Keratinocyte (primary cell): ENCODE data around the gene CRISPLD2. TPM values are rescaled to one million over a fixed set of nuclear protein-coding genes. Genes with fewer than 3 reads are reported as not detected.

ENCODE experiments used
- DNase-seq: peaks from one replicate; pipeline ENCODE4 v3.0.0-alpha.2; 2011; ENCODE audit warnings: low read depth, missing footprints, low spot score
- FAIRE-seq: peaks from 2 replicates; lab custom pipeline; 2011; peaks lifted over from hg19 to GRCh38; lab: Jason Lieb, UNC
- H2AFZ ChIP-seq: 2 replicates; pipeline ENCODE4 v1.6.0; 2012; ENCODE audit warnings: low read length, control low read depth, inconsistent platforms; ENCODE audit not compliant: control insufficient read depth
- H3K27ac ChIP-seq: 2 replicates; pipeline ENCODE4 v1.5.1; 2011; ENCODE audit warnings: low read length; ENCODE audit not compliant: control insufficient read depth, insufficient read depth
- H3K27me3 ChIP-seq: 3 replicates; pipeline ENCODE4 v1.6.0; 2011; ENCODE audit warnings: low read length; ENCODE audit not compliant: control insufficient read depth, insufficient read depth; ENCODE audit errors: extremely low read depth
- H3K36me3 ChIP-seq, 2 experiments: 2 replicates in 1 of 2; 3 replicates in 1 of 2; pipeline ENCODE4 v1.5.1; 2011; ENCODE audit warnings: low read length in 2 of 2, mild to moderate bottlenecking in 1 of 2; ENCODE audit not compliant: control insufficient read depth in 2 of 2, insufficient read depth in 2 of 2; ENCODE audit errors: extremely low read depth in 1 of 2
- H3K4me1 ChIP-seq: 3 replicates; pipeline ENCODE4 v1.5.1; 2011; ENCODE audit warnings: low read length; ENCODE audit not compliant: control insufficient read depth, insufficient read depth; ENCODE audit errors: extremely low read depth
- H3K4me2 ChIP-seq: 3 replicates; pipeline ENCODE4 v1.6.0; 2011; ENCODE audit warnings: low read depth, low read length; ENCODE audit not compliant: control insufficient read depth, insufficient read depth; ENCODE audit errors: extremely low read depth
- H3K4me3 ChIP-seq, 3 experiments: fragments of 200-600 bp in 1 of 3; sonication (generic) in 1 of 3; 2 replicates in 2 of 3; 3 replicates in 1 of 3; pipeline ENCODE4 v1.5.1; 2011 to 2016; ENCODE audit warnings: low read length in 3 of 3, mild to moderate bottlenecking in 3 of 3, control low read depth in 2 of 3, inconsistent platforms in 1 of 3, low read depth in 1 of 3, mixed read lengths in 1 of 3, mixed run types in 1 of 3, moderate library complexity in 1 of 3; ENCODE audit not compliant: control insufficient read depth in 2 of 3, insufficient read depth in 2 of 3; ENCODE audit errors: extremely low read depth in 1 of 3
- H3K79me2 ChIP-seq: 2 replicates; pipeline ENCODE4 v1.6.0; 2012; ENCODE audit warnings: low read length; ENCODE audit not compliant: control insufficient read depth, insufficient read depth
- H3K9ac ChIP-seq: 3 replicates; pipeline ENCODE4 v1.6.0; 2011; ENCODE audit warnings: low read length; ENCODE audit not compliant: control insufficient read depth, insufficient read depth; ENCODE audit errors: extremely low read depth
- H3K9me1 ChIP-seq: 3 replicates; pipeline ENCODE4 v1.6.0; 2011; ENCODE audit warnings: low read length; ENCODE audit not compliant: control insufficient read depth, insufficient read depth; ENCODE audit errors: extremely low read depth
- H3K9me3 ChIP-seq: 2 replicates; pipeline ENCODE4 v1.5.1; 2012; ENCODE audit warnings: low read depth, low read length; ENCODE audit not compliant: control insufficient read depth
- H4K20me1 ChIP-seq: 3 replicates; pipeline ENCODE4 v1.6.0; 2011; ENCODE audit warnings: low read length; ENCODE audit not compliant: control insufficient read depth, insufficient read depth; ENCODE audit errors: extremely low read depth
- EZH2 ChIP-seq: IDR thresholded peaks from one replicate; pipeline ENCODE4 v1.6.1; 2012; ENCODE audit warnings: inconsistent platforms, mild to moderate bottlenecking, low read length, moderate library complexity
- dilution Hi-C: fragments of 300-500 bp; cut with MboI; formaldehyde crosslinking; loops from one replicate; pipeline ENCODE4 v1.7.0; 2020; ENCODE audit warnings: low sequenced_read_pairs; ENCODE audit not compliant: extremely low pct_ligation_motif_present
- polyA plus RNA-seq, 5 experiments: library from polyadenylated mRNA; depleted of rRNA in 3 of 5; stranded (reverse) in 3 of 5; stranded (forward) in 1 of 5; unstranded in 1 of 5; fragments of >200 nt; gene quantifications; 1 replicate in 1 of 5; 2 replicates in 3 of 5; 3 replicates in 1 of 5; pipeline versions ENCODE4 v1.2.1 to v1.2.3, GENCODE V29; 2011 to 2012; ENCODE audit warnings: missing spikeins in 2 of 5, low read depth in 1 of 5, low replicate concordance in 1 of 5
- TF ChIP-seq, protein P1 (sequence below), 3 experiments: IDR thresholded peaks in 1 of 3; conservative IDR thresholded peaks in 1 of 3; optimal IDR thresholded peaks in 1 of 3; 2 replicates in 2 of 3; 3 replicates in 1 of 3; pipeline versions ENCODE3 to v1.5.1; 2011; ENCODE audit warnings: low read length in 3 of 3, mild to moderate bottlenecking in 3 of 3, moderate library complexity in 2 of 3, control low read depth in 1 of 3, inconsistent platforms in 1 of 3; ENCODE audit not compliant: insufficient read depth in 2 of 3; ENCODE audit errors: extremely low read depth in 1 of 3

CRISPLD2 gene
- polyA plus RNA-seq, 1 donor (not counting 4 experiments of a cell fraction or from before 2014, with no cell fraction given) = 1.2 TPM

GRCh38 chr16:84841787-84842300 lies 22.1 kb downstream of the CRISPLD2 start:
- peak overlapping the region in 2 of 3 experiments; percentile 35 to 59 for H3K4me3 ChIP-seq
- DNase-seq (no peak), FAIRE-seq (peak; percentile 67)
- dilution Hi-C loops = no loop called here
- no peak overlapping the region for H3K27ac ChIP-seq
- H3K36me3 ChIP-seq = no peaks in the 10 kb centered on the region
- H3K4me1 ChIP-seq = peaks cover 36% of the 10 kb centered on the region
- no peak for TF ChIP-seq EZH2
- TF ChIP-seq, protein P1, sequence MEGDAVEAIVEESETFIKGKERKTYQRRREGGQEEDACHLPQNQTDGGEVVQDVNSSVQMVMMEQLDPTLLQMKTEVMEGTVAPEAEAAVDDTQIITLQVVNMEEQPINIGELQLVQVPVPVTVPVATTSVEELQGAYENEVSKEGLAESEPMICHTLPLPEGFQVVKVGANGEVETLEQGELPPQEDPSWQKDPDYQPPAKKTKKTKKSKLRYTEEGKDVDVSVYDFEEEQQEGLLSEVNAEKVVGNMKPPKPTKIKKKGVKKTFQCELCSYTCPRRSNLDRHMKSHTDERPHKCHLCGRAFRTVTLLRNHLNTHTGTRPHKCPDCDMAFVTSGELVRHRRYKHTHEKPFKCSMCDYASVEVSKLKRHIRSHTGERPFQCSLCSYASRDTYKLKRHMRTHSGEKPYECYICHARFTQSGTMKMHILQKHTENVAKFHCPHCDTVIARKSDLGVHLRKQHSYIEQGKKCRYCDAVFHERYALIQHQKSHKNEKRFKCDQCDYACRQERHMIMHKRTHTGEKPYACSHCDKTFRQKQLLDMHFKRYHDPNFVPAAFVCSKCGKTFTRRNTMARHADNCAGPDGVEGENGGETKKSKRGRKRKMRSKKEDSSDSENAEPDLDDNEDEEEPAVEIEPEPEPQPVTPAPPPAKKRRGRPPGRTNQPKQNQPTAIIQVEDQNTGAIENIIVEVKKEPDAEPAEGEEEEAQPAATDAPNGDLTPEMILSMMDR (optimal IDR thresholded peaks at IDR 0.05 in 1 of 3, IDR thresholded peaks at IDR 0.05 in 1 of 3, conservative IDR thresholded peaks at IDR 0.05 in 1 of 3; ENCODE audit: extremely low read depth in 1 of 3, insufficient read depth in 2 of 3, low read length in 3 of 3) = no peak
- no peaks in the 10 kb centered on the region for H3K9me1 ChIP-seq
- H4K20me1 ChIP-seq = peaks cover 4% of the 10 kb centered on the region
- no peaks in the 10 kb centered on the region for H3K27me3 ChIP-seq
- H2AFZ ChIP-seq = peak overlapping the region; percentile 82
- H3K79me2 ChIP-seq = no peaks in the 10 kb centered on the region
- peak overlapping the region; percentile 58 for H3K9ac ChIP-seq
- no peaks in the 10 kb centered on the region for H3K9me3 ChIP-seq
- H3K4me2 ChIP-seq = peak overlapping the region; percentile 86

GRCh38 chr16:84842516-84843148 lies 22.8 kb downstream of the CRISPLD2 start:
- DNase-seq = no peak
- H3K36me3 ChIP-seq = no peaks in the 10 kb centered on the region

More at GRCh38 chr16:84842516-84843148, 22.8 kb downstream of the CRISPLD2 start:
- peak overlapping the region; percentile 73 for H2AFZ ChIP-seq
- H3K4me1 ChIP-seq = peaks cover 34% of the 10 kb centered on the region
- dilution Hi-C loops = no loop called here
- no peaks in the 10 kb centered on the region for H3K9me1 ChIP-seq
- FAIRE-seq = no peak
- H3K27me3 ChIP-seq = no peaks in the 10 kb centered on the region
- no peaks in the 10 kb centered on the region for H3K9me3 ChIP-seq
- peak overlapping the region; percentile 60 for H3K4me2 ChIP-seq
- H3K27ac ChIP-seq = peak overlapping the region; percentile 26
- H3K9ac ChIP-seq = no peak overlapping the region
- H3K4me3 ChIP-seq = peak overlapping the region in 1 of 3 experiments; percentile 20
- no peak for TF ChIP-seq EZH2
- TF ChIP-seq, protein P1 (optimal IDR thresholded peaks at IDR 0.05 in 1 of 3, IDR thresholded peaks at IDR 0.05 in 1 of 3, conservative IDR thresholded peaks at IDR 0.05 in 1 of 3; ENCODE audit: extremely low read depth in 1 of 3, insufficient read depth in 2 of 3, low read length in 3 of 3) = no peak
- H4K20me1 ChIP-seq = peaks cover 3% of the 10 kb centered on the region
- no peaks in the 10 kb centered on the region for H3K79me2 ChIP-seq
